WTC11 (cell line): Measurements from ENCODE around the gene ETFB. TPM values are rescaled to one million over a fixed set of nuclear protein-coding genes. Genes with fewer than 3 reads are reported as not detected.

ENCODE experiments used
- ATAC-seq: fragments of 200-7000 bp; cut with Tn5 transposase; 2 replicates; pipeline ENCODE4 v1.10.0; 2021; ENCODE audit warnings: mild to moderate bottlenecking, moderate library complexity
- CTCF ChIA-PET: fragments of 300-600 bp; sonication (Branson Sonifier 250); formaldehyde crosslinking; loops from one replicate; lab custom pipeline; 2021; ENCODE audit warnings: antibody characterized with exemption; lab: Charles Lee
- POLR2A ChIA-PET: fragments of 350-600 bp; sonication (Branson Sonifier 250); formaldehyde crosslinking; loops from one replicate; lab custom pipeline; 2021; ENCODE audit warnings: antibody characterized with exemption; lab: Charles Lee
- DNase-seq: peaks from one replicate; pipeline ENCODE4 v3.0.0; 2021; ENCODE audit warnings: low spot score
- H3K27ac Mint-ChIP-seq: 2 replicates; pipeline ENCODE4 v1.8.0; 2021; ENCODE audit warnings: mixed read lengths
- H3K27me3 Mint-ChIP-seq: 2 replicates; pipeline ENCODE4 v1.8.0; 2021; ENCODE audit warnings: low read depth, mild to moderate bottlenecking, moderate library complexity, mixed read lengths
- H3K36me3 Mint-ChIP-seq: 2 replicates; pipeline ENCODE4 v1.8.0; 2021; ENCODE audit warnings: mixed read lengths
- H3K4me1 Mint-ChIP-seq: 2 replicates; pipeline ENCODE4 v1.8.0; 2022; ENCODE audit warnings: mixed read lengths
- H3K4me3 Mint-ChIP-seq: 2 replicates; pipeline ENCODE4 v1.8.0; 2021; ENCODE audit warnings: mild to moderate bottlenecking, moderate library complexity, mixed read lengths
- H3K9me3 Mint-ChIP-seq: 2 replicates; pipeline ENCODE4 v1.8.0; 2021; ENCODE audit warnings: mixed read lengths
- AFF4 ChIP-seq: sonication (generic); formaldehyde crosslinking; IDR thresholded peaks from 2 replicates; pipeline ENCODE4 v1.8.1; 2023; ENCODE audit warnings: mild to moderate bottlenecking, missing genetic modification reagents, borderline replicate concordance
- CBFB ChIP-seq: sonication (generic); formaldehyde crosslinking; IDR thresholded peaks from 2 replicates; pipeline ENCODE4 v1.8.1; 2022; ENCODE audit warnings: mild to moderate bottlenecking, low read depth, missing genetic modification reagents
- CREM ChIP-seq: sonication (generic); formaldehyde crosslinking; IDR thresholded peaks from 2 replicates; pipeline ENCODE4 v1.8.1; 2022; ENCODE audit warnings: mild to moderate bottlenecking, missing genetic modification reagents, moderate library complexity
- E2F4 ChIP-seq: sonication (generic); formaldehyde crosslinking; IDR thresholded peaks from 2 replicates; pipeline ENCODE4 v1.8.1; 2022; ENCODE audit warnings: low read depth, mild to moderate bottlenecking, moderate library complexity, missing genetic modification reagents, borderline replicate concordance
- E2F5 ChIP-seq: sonication (generic); formaldehyde crosslinking; IDR thresholded peaks from 2 replicates; pipeline ENCODE4 v1.8.1; 2022; ENCODE audit warnings: mild to moderate bottlenecking, moderate library complexity, missing genetic modification reagents
- ESRRA ChIP-seq: sonication (generic); formaldehyde crosslinking; IDR thresholded peaks from 2 replicates; pipeline ENCODE4 v1.8.1; 2022; ENCODE audit warnings: mild to moderate bottlenecking, missing genetic modification reagents, borderline replicate concordance
- ETV6 ChIP-seq: sonication (generic); formaldehyde crosslinking; IDR thresholded peaks from 2 replicates; pipeline ENCODE4 v1.8.1; 2022; ENCODE audit warnings: mild to moderate bottlenecking, missing genetic modification reagents
- FOXK1 ChIP-seq: sonication (generic); formaldehyde crosslinking; IDR thresholded peaks from 2 replicates; pipeline ENCODE4 v1.8.0; 2022; ENCODE audit warnings: mild to moderate bottlenecking, moderate library complexity, missing genetic modification reagents
- FOXP1 ChIP-seq: sonication (generic); formaldehyde crosslinking; IDR thresholded peaks from 2 replicates; pipeline ENCODE4 v1.8.0; 2022; ENCODE audit warnings: missing genetic modification reagents, mild to moderate bottlenecking, moderate library complexity, borderline replicate concordance
- GTF2I ChIP-seq: fragments of 250-450 bp; sonication (Bioruptor Pico); conservative IDR thresholded peaks from 2 replicates; pipeline ENCODE4 v1.4.0; 2021; ENCODE audit warnings: mild to moderate bottlenecking
- HMGA2 ChIP-seq: fragments of 250-450 bp; sonication (Bioruptor Pico); IDR thresholded peaks from 2 replicates; pipeline ENCODE4 v1.4.0; 2021; ENCODE audit warnings: mild to moderate bottlenecking, moderate library complexity
- IRF2 ChIP-seq: sonication (generic); formaldehyde crosslinking; IDR thresholded peaks from 2 replicates; pipeline ENCODE4 v1.8.0; 2022; ENCODE audit warnings: low read depth, missing genetic modification reagents, borderline replicate concordance
- JAZF1 ChIP-seq: fragments of 250-450 bp; sonication (Bioruptor Pico); IDR thresholded peaks from 2 replicates; pipeline ENCODE4 v1.9.0; 2021; ENCODE audit warnings: moderate library complexity, mild to moderate bottlenecking, inconsistent platforms
- KAT7 ChIP-seq: sonication (generic); formaldehyde crosslinking; IDR thresholded peaks from 2 replicates; pipeline ENCODE4 v1.8.1; 2023; ENCODE audit warnings: missing genetic modification reagents, mild to moderate bottlenecking, borderline replicate concordance
- NFATC4 ChIP-seq: fragments of 250-450 bp; sonication (Bioruptor Pico); IDR thresholded peaks from 2 replicates; pipeline ENCODE4 v1.9.0; 2021; ENCODE audit warnings: mild to moderate bottlenecking
- NR1H2 ChIP-seq: sonication (generic); formaldehyde crosslinking; IDR thresholded peaks from 2 replicates; pipeline ENCODE4 v1.9.0; 2021; ENCODE audit warnings: mild to moderate bottlenecking, moderate library complexity, missing genetic modification reagents
- NR3C1 ChIP-seq: sonication (generic); formaldehyde crosslinking; conservative IDR thresholded peaks from 2 replicates; pipeline ENCODE4 v1.8.1; 2023; ENCODE audit warnings: low read depth, mild to moderate bottlenecking, missing genetic modification reagents
- OVOL2 ChIP-seq: fragments of 250-450 bp; sonication (Bioruptor Pico); IDR thresholded peaks from 2 replicates; pipeline ENCODE4 v1.9.0; 2021; ENCODE audit warnings: mild to moderate bottlenecking, borderline replicate concordance
- PRRX2 ChIP-seq: fragments of 250-450 bp; sonication (Bioruptor Pico); IDR thresholded peaks from 2 replicates; pipeline ENCODE4 v1.8.0; 2021; ENCODE audit warnings: mild to moderate bottlenecking
- RORB ChIP-seq: fragments of 250-450 bp; sonication (Bioruptor Pico); IDR thresholded peaks from 2 replicates; pipeline ENCODE4 v1.9.0; 2021; ENCODE audit warnings: mild to moderate bottlenecking
- SMAD4 ChIP-seq: sonication (generic); formaldehyde crosslinking; IDR thresholded peaks from 2 replicates; pipeline ENCODE4 v1.8.0; 2022; ENCODE audit warnings: mild to moderate bottlenecking, missing genetic modification reagents
- TCF7 ChIP-seq: sonication (generic); formaldehyde crosslinking; IDR thresholded peaks from 2 replicates; pipeline ENCODE4 v1.8.0; 2022; ENCODE audit warnings: mild to moderate bottlenecking, low read depth, missing genetic modification reagents, moderate library complexity
- TP53 ChIP-seq: sonication (generic); formaldehyde crosslinking; IDR thresholded peaks from 2 replicates; pipeline ENCODE4 v1.8.1; 2023; ENCODE audit warnings: mild to moderate bottlenecking, missing genetic modification reagents
- ZBTB43 ChIP-seq: sonication (generic); formaldehyde crosslinking; IDR thresholded peaks from 2 replicates; pipeline ENCODE4 v1.8.1; 2023; ENCODE audit warnings: mild to moderate bottlenecking, missing genetic modification reagents
- ZNF396 ChIP-seq: fragments of 250-450 bp; sonication (Bioruptor Pico); IDR thresholded peaks from 2 replicates; pipeline ENCODE4 v1.8.0; 2021; ENCODE audit warnings: mild to moderate bottlenecking, moderate library complexity, borderline replicate concordance
- ZNF416 ChIP-seq: fragments of 250-450 bp; sonication (Bioruptor Pico); IDR thresholded peaks from 2 replicates; pipeline ENCODE4 v1.9.0; 2021; ENCODE audit warnings: mild to moderate bottlenecking, inconsistent platforms
- total RNA-seq: library from RNA; stranded (reverse); gene quantifications from 3 replicates; pipeline ENCODE4 v1.2.3, GENCODE V29; 2021
- TF ChIP-seq, protein P1 (sequence below): sonication (generic); formaldehyde crosslinking; IDR thresholded peaks from 2 replicates; pipeline ENCODE4 v1.8.0; 2022; ENCODE audit warnings: mild to moderate bottlenecking, missing genetic modification reagents
- TF ChIP-seq, protein P2 (sequence below): fragments of 250-450 bp; sonication (Bioruptor Pico); IDR thresholded peaks from 2 replicates; pipeline ENCODE4 v1.9.0; 2021; ENCODE audit warnings: mild to moderate bottlenecking

ETFB gene
- total RNA-seq, 1 experiment from 2014 or later, result 60.6 TPM

DNA sequence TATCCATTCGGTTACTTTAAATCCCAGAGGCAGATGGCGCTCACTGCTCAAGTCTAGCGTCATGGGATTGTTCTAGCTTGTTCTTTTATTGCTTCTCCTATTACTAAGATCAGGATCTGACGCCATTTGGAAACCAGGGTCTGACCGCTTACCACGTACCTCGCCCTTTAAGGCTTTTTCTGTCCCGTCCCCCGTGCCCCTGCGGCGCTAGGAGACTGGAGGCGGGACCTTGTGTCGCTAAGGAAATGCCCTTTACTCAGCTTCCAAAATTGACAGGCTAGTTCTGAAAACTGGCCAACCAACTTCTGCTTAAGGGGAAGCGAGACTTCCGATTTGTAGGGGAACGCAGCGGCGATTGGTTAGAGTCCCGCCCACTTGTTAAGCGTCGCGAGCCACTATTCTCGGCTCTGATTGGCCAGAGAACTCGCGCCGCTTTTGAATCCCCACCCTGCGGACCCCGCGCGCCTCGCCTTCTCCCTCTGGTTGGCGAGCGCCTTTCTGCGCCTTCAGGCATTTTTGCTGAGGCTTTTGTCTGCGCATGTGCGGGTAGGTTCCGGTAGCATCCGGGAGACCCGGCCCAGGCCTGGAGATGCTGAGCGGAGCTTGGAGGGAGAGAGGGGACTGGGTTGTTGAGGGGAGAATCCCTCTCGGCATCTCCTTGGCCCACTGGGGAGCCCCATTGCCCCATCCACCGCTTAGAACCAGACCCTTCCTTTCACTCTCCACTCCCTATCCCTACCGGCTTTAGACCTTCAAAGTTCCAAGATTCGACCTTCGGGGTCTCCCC lies 28.1 kb upstream of the ETFB start (continued):
- TF ChIP-seq ZBTB43 (0 out of 2 replicates have a peak, but pooled peaks have one; percentile 9), ESRRA (CRISPR knock-in tag) (no peak), FOXP1 (CRISPR knock-in tag) (no peak), CREM (CRISPR knock-in tag) (0 out of 2 replicates have a peak, but pooled peaks have one; percentile 44), JAZF1 (CRISPR knock-in tag) (no peak), FOXK1 (CRISPR knock-in tag) (no peak), ETV6 (CRISPR knock-in tag) (peak; percentile 86; the same call in 1 of the 2 replicates), HMGA2 (CRISPR knock-in tag) (no peak), E2F5 (CRISPR knock-in tag) (peak; percentile 75; the same call in 1 of the 2 replicates), PRRX2 (CRISPR knock-in tag) (no peak), E2F4 (CRISPR knock-in tag) (peak; percentile 86; the same call in 1 of the 2 replicates), TP53 (no peak), SMAD4 (CRISPR knock-in tag) (no peak), NR1H2 (no peak), IRF2 (no peak), AFF4 (CRISPR knock-in tag) (no peak), OVOL2 (CRISPR knock-in tag) (no peak)
- TF ChIP-seq, protein P1, sequence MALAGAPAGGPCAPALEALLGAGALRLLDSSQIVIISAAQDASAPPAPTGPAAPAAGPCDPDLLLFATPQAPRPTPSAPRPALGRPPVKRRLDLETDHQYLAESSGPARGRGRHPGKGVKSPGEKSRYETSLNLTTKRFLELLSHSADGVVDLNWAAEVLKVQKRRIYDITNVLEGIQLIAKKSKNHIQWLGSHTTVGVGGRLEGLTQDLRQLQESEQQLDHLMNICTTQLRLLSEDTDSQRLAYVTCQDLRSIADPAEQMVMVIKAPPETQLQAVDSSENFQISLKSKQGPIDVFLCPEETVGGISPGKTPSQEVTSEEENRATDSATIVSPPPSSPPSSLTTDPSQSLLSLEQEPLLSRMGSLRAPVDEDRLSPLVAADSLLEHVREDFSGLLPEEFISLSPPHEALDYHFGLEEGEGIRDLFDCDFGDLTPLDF (CRISPR knock-in tag), result peak; percentile 82; the same call in 1 of the 2 replicates

- Mint-ChIP-seq H3K36me3 (no peaks in the 10 kb centered on the region), H3K27ac (no peak overlapping the region), H3K4me3 (peak overlapping the region; percentile 52), H3K27me3 (no peaks in the 10 kb centered on the region), H3K9me3 (no peaks in the 10 kb centered on the region), H3K4me1 (peaks cover 42% of the 10 kb centered on the region)
- ATAC-seq (no peak), DNase-seq (no peak)
- ChIA-PET POLR2A (no interaction called here), CTCF (interaction anchor here (1.5 kb wide), 1 partner anchor 29 kb away, joined by 3 read pairs; no protein-coding TSS in a partner anchor)
- no peak for TF ChIP-seq TCF7
- no peak for TF ChIP-seq GTF2I (CRISPR knock-in tag)
- TF ChIP-seq NR3C1 (CRISPR knock-in tag), result no peak
- TF ChIP-seq ZNF396, result no peak
- no peak for TF ChIP-seq CBFB (CRISPR knock-in tag)
- no peak for TF ChIP-seq RORB (CRISPR knock-in tag)
- TF ChIP-seq KAT7 (CRISPR knock-in tag), result no peak
- no peak for TF ChIP-seq ETV6 (CRISPR knock-in tag)
- no peak for TF ChIP-seq PRRX2 (CRISPR knock-in tag)
- TF ChIP-seq NR1H2, result no peak
- TF ChIP-seq ZNF416 (CRISPR knock-in tag), result no peak
- TF ChIP-seq NFATC4 (CRISPR knock-in tag), result no peak
- TF ChIP-seq, protein P2, sequence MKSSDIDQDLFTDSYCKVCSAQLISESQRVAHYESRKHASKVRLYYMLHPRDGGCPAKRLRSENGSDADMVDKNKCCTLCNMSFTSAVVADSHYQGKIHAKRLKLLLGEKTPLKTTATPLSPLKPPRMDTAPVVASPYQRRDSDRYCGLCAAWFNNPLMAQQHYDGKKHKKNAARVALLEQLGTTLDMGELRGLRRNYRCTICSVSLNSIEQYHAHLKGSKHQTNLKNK (CRISPR knock-in tag), result no peak
Measured at GRCh38 chr19:51392701-51393100, 26.5 kb upstream of the ETFB start.
